Suprapubic skin (tissue), 4 donors: ENCODE results near the gene GRM3. TPM values are rescaled to one million over a fixed set of nuclear protein-coding genes. Genes with fewer than 3 reads are reported as not detected.

Source experiments
- DNase-seq, 2 donors: peaks; one replicate each; pipeline ENCODE4 v3.0.0-alpha.2; 2019; ENCODE audit warnings: low spot score in 2 of 2
- H3K27ac ChIP-seq: fragments of 200-600 bp; sonication (generic); one replicate; pipeline ENCODE4 v1.5.1; 2019
- H3K27me3 ChIP-seq: fragments of 200-600 bp; sonication (generic); one replicate; pipeline ENCODE4 v1.5.1; 2019
- H3K36me3 ChIP-seq: fragments of 200-600 bp; sonication (generic); one replicate; pipeline ENCODE4 v1.5.1; 2019
- H3K4me1 ChIP-seq: fragments of 200-600 bp; sonication (generic); one replicate; pipeline ENCODE4 v1.5.1; 2019
- H3K4me3 ChIP-seq: fragments of 200-600 bp; sonication (generic); one replicate; pipeline ENCODE4 v1.5.1; 2019; ENCODE audit warnings: mild to moderate bottlenecking
- H3K9me3 ChIP-seq: fragments of 200-600 bp; sonication (generic); one replicate; pipeline ENCODE4 v1.5.1; 2019
- EP300 ChIP-seq: sonication (generic); formaldehyde crosslinking; IDR thresholded peaks from one replicate; pipeline ENCODE4 v1.6.1; 2017; ENCODE audit warnings: antibody characterized with exemption
- POLR2A ChIP-seq, 2 donors: fragments of 450-650 bp; IDR thresholded peaks; one replicate each; pipeline ENCODE4 v1.6.1; 2017; ENCODE audit warnings: antibody characterized with exemption in 2 of 2, mild to moderate bottlenecking in 2 of 2, moderate library complexity in 2 of 2
- POLR2AphosphoS5 ChIP-seq, 3 donors: sonication (generic); formaldehyde crosslinking; IDR thresholded peaks; one replicate each; pipeline ENCODE4 v1.6.1; 2017; ENCODE audit warnings: antibody characterized with exemption in 3 of 3
- WGBS: methylation state at CpG from one replicate; pipeline ENCODE4 v1.1.5; 2018; 5-methylcytosine and 5-hydroxymethylcytosine counted together
- total RNA-seq, 4 donors: library from RNA; depleted of rRNA; stranded (reverse); fragments of >200 nt; gene quantifications; one replicate each; pipeline ENCODE4 v1.1.0, GENCODE V29; 2016
- TF ChIP-seq, protein P1 (sequence below), 2 donors: fragments of 200-600 bp in 1 of 2; fragments of 450-650 bp in 1 of 2; sonication (generic) in 1 of 2; IDR thresholded peaks; one replicate each; pipeline ENCODE4 v1.5.1; 2016 to 2019; ENCODE audit warnings: antibody characterized with exemption in 2 of 2, mild to moderate bottlenecking in 1 of 2, moderate library complexity in 1 of 2

Gene GRM3
- total RNA-seq, 4 donors from 2014 or later: not detected

GRCh38 chr7:86889501-86889900, 245.8 kb downstream of the GRM3 start:
- 91% methylated on average over 3 of the region's 3 CpGs for WGBS

GRCh38 chr7:86898171-86898570, 254.5 kb downstream of the GRM3 start:
- 94% methylated on average over 2 of the region's 2 CpGs for WGBS

More at GRCh38 chr7:86889501-86889900, 245.8 kb downstream of the GRM3 start:
- no peak for DNase-seq
- Histone ChIP-seq H3K4me1 (no peaks in the 10 kb centered on the region), H3K27ac (no peak overlapping the region), H3K4me3 (no peak overlapping the region), H3K27me3 (no peaks in the 10 kb centered on the region), H3K36me3 (peaks cover 3% of the 10 kb centered on the region), H3K9me3 (no peaks in the 10 kb centered on the region)
- TF ChIP-seq, protein P1, sequence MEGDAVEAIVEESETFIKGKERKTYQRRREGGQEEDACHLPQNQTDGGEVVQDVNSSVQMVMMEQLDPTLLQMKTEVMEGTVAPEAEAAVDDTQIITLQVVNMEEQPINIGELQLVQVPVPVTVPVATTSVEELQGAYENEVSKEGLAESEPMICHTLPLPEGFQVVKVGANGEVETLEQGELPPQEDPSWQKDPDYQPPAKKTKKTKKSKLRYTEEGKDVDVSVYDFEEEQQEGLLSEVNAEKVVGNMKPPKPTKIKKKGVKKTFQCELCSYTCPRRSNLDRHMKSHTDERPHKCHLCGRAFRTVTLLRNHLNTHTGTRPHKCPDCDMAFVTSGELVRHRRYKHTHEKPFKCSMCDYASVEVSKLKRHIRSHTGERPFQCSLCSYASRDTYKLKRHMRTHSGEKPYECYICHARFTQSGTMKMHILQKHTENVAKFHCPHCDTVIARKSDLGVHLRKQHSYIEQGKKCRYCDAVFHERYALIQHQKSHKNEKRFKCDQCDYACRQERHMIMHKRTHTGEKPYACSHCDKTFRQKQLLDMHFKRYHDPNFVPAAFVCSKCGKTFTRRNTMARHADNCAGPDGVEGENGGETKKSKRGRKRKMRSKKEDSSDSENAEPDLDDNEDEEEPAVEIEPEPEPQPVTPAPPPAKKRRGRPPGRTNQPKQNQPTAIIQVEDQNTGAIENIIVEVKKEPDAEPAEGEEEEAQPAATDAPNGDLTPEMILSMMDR (IDR thresholded peaks at IDR 0.05): no peak
- TF ChIP-seq POLR2AphosphoS5 (IDR thresholded peaks at IDR 0.05): no peak
- no peak for TF ChIP-seq POLR2A (IDR thresholded peaks at IDR 0.05)
- TF ChIP-seq EP300: no peak

DNA sequence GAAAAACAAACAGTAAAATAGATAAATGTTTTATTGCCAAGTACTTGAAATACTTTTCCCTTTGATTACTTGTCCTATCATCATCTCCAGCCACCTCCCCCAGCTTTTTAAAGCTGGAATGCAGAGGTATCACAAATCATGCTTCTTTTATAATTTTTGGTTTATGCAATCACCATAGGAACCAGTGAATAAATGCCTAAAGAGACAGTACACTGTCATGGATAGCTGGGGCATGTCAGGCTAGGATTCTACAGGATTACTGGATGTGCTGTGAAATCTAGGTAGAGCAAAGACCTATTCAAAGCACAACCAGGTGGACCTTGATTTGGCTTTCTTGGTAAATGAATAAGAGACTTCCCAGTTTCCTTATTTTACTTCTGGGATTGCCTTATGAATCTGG, 257.2 kb downstream of the GRM3 start:
- H3K4me3 ChIP-seq: no peak overlapping the region
- no peaks in the 10 kb centered on the region for H3K4me1 ChIP-seq
- no peaks in the 10 kb centered on the region for H3K27me3 ChIP-seq
- H3K27ac ChIP-seq: no peak overlapping the region
- no peak for DNase-seq
- H3K36me3 ChIP-seq: peaks cover 4% of the 10 kb centered on the region
- TF ChIP-seq POLR2A (IDR thresholded peaks at IDR 0.05) (no peak), POLR2AphosphoS5 (IDR thresholded peaks at IDR 0.05) (no peak), EP300 (no peak)
- TF ChIP-seq, protein P1 (IDR thresholded peaks at IDR 0.05): no peak
- H3K9me3 ChIP-seq: no peaks in the 10 kb centered on the region

More at GRCh38 chr7:86898171-86898570, 254.5 kb downstream of the GRM3 start:
- no peak overlapping the region for H3K27ac ChIP-seq
- H3K27me3 ChIP-seq: no peaks in the 10 kb centered on the region
- no peaks in the 10 kb centered on the region for H3K9me3 ChIP-seq
- H3K4me3 ChIP-seq: no peak overlapping the region
- no peak for DNase-seq
- H3K4me1 ChIP-seq: no peaks in the 10 kb centered on the region
- TF ChIP-seq EP300 (no peak), POLR2AphosphoS5 (IDR thresholded peaks at IDR 0.05) (no peak), POLR2A (IDR thresholded peaks at IDR 0.05) (no peak)
- TF ChIP-seq, protein P1 (IDR thresholded peaks at IDR 0.05): no peak
- peaks cover 6% of the 10 kb centered on the region for H3K36me3 ChIP-seq

DNA sequence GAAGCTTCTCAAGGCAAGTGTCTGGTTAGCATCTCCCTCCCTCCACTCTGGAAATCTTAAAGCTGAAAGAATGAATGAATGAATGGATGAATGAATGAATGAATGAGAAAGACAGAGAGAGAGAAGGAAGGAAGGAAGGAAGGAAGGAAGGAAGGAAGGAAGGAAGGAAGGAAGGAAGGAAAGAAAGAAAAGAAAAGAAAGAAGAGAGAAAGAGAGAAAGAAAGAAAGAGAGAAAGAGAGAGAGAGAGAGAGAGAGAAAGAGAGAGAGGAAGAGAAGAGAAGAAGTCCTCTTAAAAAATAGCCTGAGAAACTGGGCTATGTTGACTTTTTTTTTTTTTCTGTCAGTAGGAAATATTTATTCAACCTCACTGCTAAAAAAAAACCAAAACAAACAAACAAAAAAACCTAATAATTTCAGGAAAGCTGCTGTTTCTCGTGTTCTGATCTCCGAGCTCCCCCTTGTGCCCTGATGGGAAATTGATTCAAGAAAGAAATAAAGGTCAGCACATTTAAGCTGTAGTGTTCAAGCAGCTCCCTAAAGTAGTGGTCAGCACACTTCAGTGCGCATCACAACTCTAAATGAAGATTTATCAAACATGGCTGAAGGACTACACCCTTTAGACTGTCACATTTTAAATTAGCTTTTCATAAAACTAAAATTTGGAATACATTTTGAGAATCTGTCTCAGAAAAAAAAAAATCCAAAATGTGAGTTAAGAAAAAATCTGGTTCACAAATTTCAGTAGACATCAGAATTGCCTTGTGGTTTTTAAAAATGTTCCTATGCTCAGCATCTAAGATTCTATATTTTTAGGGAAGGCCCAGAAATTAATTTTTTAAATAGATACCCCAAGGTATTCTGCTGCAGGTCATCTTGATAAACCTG, 261.5 kb downstream of the GRM3 start:
- TF ChIP-seq POLR2A (IDR thresholded peaks at IDR 0.05): no peak
- TF ChIP-seq, protein P1 (IDR thresholded peaks at IDR 0.05): no peak
- no peak for TF ChIP-seq POLR2AphosphoS5 (IDR thresholded peaks at IDR 0.05)
- no peak for TF ChIP-seq EP300
- no peak overlapping the region for H3K4me3 ChIP-seq
- no peaks in the 10 kb centered on the region for H3K9me3 ChIP-seq
- WGBS: 31% methylated on average over 3 of the region's 3 CpGs
- no peaks in the 10 kb centered on the region for H3K4me1 ChIP-seq
- no peaks in the 10 kb centered on the region for H3K27me3 ChIP-seq
- H3K27ac ChIP-seq: no peak overlapping the region
- H3K36me3 ChIP-seq: no peaks in the 10 kb centered on the region
- DNase-seq: no peak

GRCh38 chr7:86908948-86909347, 265.2 kb downstream of the GRM3 start:
- Histone ChIP-seq H3K27ac (no peak overlapping the region), H3K4me1 (no peaks in the 10 kb centered on the region), H3K36me3 (no peaks in the 10 kb centered on the region), H3K4me3 (no peak overlapping the region), H3K9me3 (no peaks in the 10 kb centered on the region), H3K27me3 (no peaks in the 10 kb centered on the region)
- no peak for DNase-seq
- WGBS: 48% methylated on average over 1 of the region's 1 CpG
- TF ChIP-seq, protein P1 (IDR thresholded peaks at IDR 0.05): no peak
- TF ChIP-seq POLR2AphosphoS5 (IDR thresholded peaks at IDR 0.05) (no peak), EP300 (no peak), POLR2A (IDR thresholded peaks at IDR 0.05) (no peak)
